Chondrocyte (in vitro differentiated cells): Measurements from ENCODE around the gene PIEZO2. TPM values are rescaled to one million over a fixed set of nuclear protein-coding genes. Genes with fewer than 3 reads are reported as not detected.

ENCODE experiments used
- DNase-seq: peaks from one replicate; pipeline ENCODE4 v3.0.0; 2021; ENCODE audit warnings: mixed read lengths, low spot score
- H3K27ac Mint-ChIP-seq: one replicate; pipeline ENCODE4 v1.8.0; 2021; ENCODE audit warnings: mild to moderate bottlenecking, moderate library complexity, mixed read lengths; ENCODE audit not compliant: unreplicated experiment
- H3K27me3 Mint-ChIP-seq: 2 replicates; pipeline ENCODE4 v1.8.0; 2021; ENCODE audit warnings: low read depth, mixed read lengths
- H3K36me3 Mint-ChIP-seq: 2 replicates; pipeline ENCODE4 v1.8.0; 2021; ENCODE audit warnings: low read depth, mixed read lengths
- H3K4me1 Mint-ChIP-seq: 2 replicates; pipeline ENCODE4 v1.8.0; 2021; ENCODE audit warnings: low read depth, mild to moderate bottlenecking, mixed read lengths
- H3K4me3 Mint-ChIP-seq: one replicate; pipeline ENCODE4 v1.8.0; 2021; ENCODE audit warnings: mild to moderate bottlenecking, moderate library complexity, mixed read lengths; ENCODE audit not compliant: unreplicated experiment
- H3K9me3 Mint-ChIP-seq: 2 replicates; pipeline ENCODE4 v1.8.0; 2021; ENCODE audit warnings: low read depth, mixed read lengths
- CTCF ChIP-seq: fragments of 200-600 bp; sonication (generic); IDR thresholded peaks from 2 replicates; pipeline ENCODE4 v1.5.0; 2021; ENCODE audit warnings: antibody characterized with exemption, mild to moderate bottlenecking, moderate library complexity
- total RNA-seq: library from RNA; stranded (reverse); gene quantifications from 3 replicates; pipeline ENCODE4 v1.2.1, GENCODE V29; 2021

The PIEZO2 gene
- total RNA-seq, 1 donor from 2014 or later = 142 TPM

GRCh38 chr18:10680271-10680596 lies 469.1 kb downstream of the PIEZO2 start:
- Mint-ChIP-seq H3K4me1 (peaks cover 17% of the 10 kb centered on the region), H3K4me3 (no peak overlapping the region), H3K36me3 (peaks cover 27% of the 10 kb centered on the region), H3K27ac (no peak overlapping the region), H3K9me3 (no peaks in the 10 kb centered on the region), H3K27me3 (no peaks in the 10 kb centered on the region)
- TF ChIP-seq CTCF = no peak
- no peak for DNase-seq

- no peaks in the 10 kb centered on the region for H3K27me3 Mint-ChIP-seq
- no peak overlapping the region for H3K27ac Mint-ChIP-seq
- no peak overlapping the region for H3K4me3 Mint-ChIP-seq
- peaks cover 25% of the 10 kb centered on the region for H3K36me3 Mint-ChIP-seq
- no peaks in the 10 kb centered on the region for H3K9me3 Mint-ChIP-seq
- no peak for DNase-seq
- no peak for TF ChIP-seq CTCF
- peaks cover 17% of the 10 kb centered on the region for H3K4me1 Mint-ChIP-seq
Observed at GRCh38 chr18:10679557-10680270, 469.7 kb downstream of the PIEZO2 start.

DNA sequence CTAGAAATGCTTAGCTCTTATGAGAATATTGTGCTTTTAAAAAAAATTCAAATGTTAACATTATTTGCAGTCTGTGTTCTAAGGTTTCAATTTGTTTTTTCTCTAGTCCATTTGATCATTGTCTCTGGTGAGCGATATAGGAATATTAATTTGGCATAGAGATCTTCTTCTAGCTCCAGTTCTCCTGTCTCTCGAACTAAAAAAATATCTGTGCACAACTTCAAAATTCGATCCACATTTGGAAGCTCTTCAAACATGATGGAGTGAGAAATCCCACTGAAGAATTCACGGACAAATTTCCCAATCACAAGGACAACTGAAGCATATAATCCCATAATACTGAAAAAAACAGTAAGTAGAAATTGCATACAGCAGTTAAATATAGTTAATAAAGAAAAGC lies 477.9 kb downstream of the PIEZO2 start:
- DNase-seq = no peak
- no peak overlapping the region for H3K4me3 Mint-ChIP-seq
- no peaks in the 10 kb centered on the region for H3K27me3 Mint-ChIP-seq
- no peak overlapping the region for H3K27ac Mint-ChIP-seq
- no peaks in the 10 kb centered on the region for H3K4me1 Mint-ChIP-seq
- H3K9me3 Mint-ChIP-seq = no peaks in the 10 kb centered on the region
- H3K36me3 Mint-ChIP-seq = peaks cover 37% of the 10 kb centered on the region
- TF ChIP-seq CTCF = no peak

DNA sequence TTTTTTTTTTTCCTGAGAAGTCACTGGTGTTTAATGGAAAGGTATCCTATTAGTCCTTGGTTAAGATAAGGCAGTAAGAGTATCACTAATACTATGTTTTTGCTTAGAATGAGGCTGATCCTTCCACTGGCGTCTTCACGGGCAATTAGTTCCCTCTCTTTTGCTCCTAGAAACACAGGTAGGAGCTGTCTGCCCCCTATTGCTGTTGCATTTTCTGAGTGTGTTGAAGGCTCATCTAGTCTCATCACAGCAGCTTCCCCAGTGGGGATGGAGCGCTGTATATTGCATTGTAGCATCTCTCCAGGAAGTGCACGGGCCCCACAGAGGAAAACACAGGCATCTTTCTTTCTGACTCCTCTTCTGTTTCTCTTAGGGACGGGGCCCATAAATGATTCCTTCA lies 478.5 kb downstream of the PIEZO2 start:
- no peaks in the 10 kb centered on the region for H3K9me3 Mint-ChIP-seq
- TF ChIP-seq CTCF = no peak
- H3K27ac Mint-ChIP-seq = no peak overlapping the region
- H3K4me3 Mint-ChIP-seq = no peak overlapping the region
- no peaks in the 10 kb centered on the region for H3K4me1 Mint-ChIP-seq
- H3K27me3 Mint-ChIP-seq = no peaks in the 10 kb centered on the region
- peaks cover 31% of the 10 kb centered on the region for H3K36me3 Mint-ChIP-seq
- DNase-seq = no peak

- DNase-seq = no peak
- no peak for TF ChIP-seq CTCF
- H3K36me3 Mint-ChIP-seq = peaks cover 25% of the 10 kb centered on the region
- H3K9me3 Mint-ChIP-seq = no peaks in the 10 kb centered on the region
- H3K27ac Mint-ChIP-seq = no peak overlapping the region
- no peak overlapping the region for H3K4me3 Mint-ChIP-seq
- H3K4me1 Mint-ChIP-seq = no peaks in the 10 kb centered on the region
- H3K27me3 Mint-ChIP-seq = no peaks in the 10 kb centered on the region
Observed at GRCh38 chr18:10669441-10670100, 479.8 kb downstream of the PIEZO2 start.
